ENCODE measurements around the gene GPER1. TPM values are rescaled to one million over a fixed set of nuclear protein-coding genes. Genes with fewer than 3 reads are reported as not detected.

GPER1 gene
- total and polyA plus RNA-seq, 2 experiments from 2014 or later, result 3.4 to 5.2 TPM

GRCh38 chr7:1063361-1063760, 24.6 kb upstream of the GPER1 start:
- H3K27ac ChIP-seq, result no peak overlapping the region
- DNase-seq (ENCODE audit: low read depth in 1 of 2, low spot score in 1 of 2), result no peak
- no peak for TF ChIP-seq CTCF (IDR thresholded peaks at IDR 0.05; ENCODE audit: low read depth, low read length)
- no peaks in the 10 kb centered on the region for H3K27me3 ChIP-seq
- no peak overlapping the region for H3K4me3 ChIP-seq
- H3K4me1 ChIP-seq (ENCODE audit: low read depth), result peaks cover 11% of the 10 kb centered on the region
- H3K9me3 ChIP-seq (ENCODE audit: low read depth), result no peaks in the 10 kb centered on the region
- no peaks in the 10 kb centered on the region for H3K36me3 ChIP-seq

- H3K27ac ChIP-seq, result no peak overlapping the region
- no peak overlapping the region for H3K4me3 ChIP-seq
- H3K27me3 ChIP-seq, result no peaks in the 10 kb centered on the region
- no peaks in the 10 kb centered on the region for H3K9me3 ChIP-seq (ENCODE audit: low read depth)
- no peak for DNase-seq (ENCODE audit: low read depth in 1 of 2, low spot score in 1 of 2)
- TF ChIP-seq CTCF (IDR thresholded peaks at IDR 0.05; ENCODE audit: low read depth, low read length), result no peak
- no peaks in the 10 kb centered on the region for H3K36me3 ChIP-seq
- H3K4me1 ChIP-seq (ENCODE audit: low read depth), result peaks cover 11% of the 10 kb centered on the region
Observed at GRCh38 chr7:1064581-1064980, 23.3 kb upstream of the GPER1 start.

- no peaks in the 10 kb centered on the region for H3K27me3 ChIP-seq
- no peak for TF ChIP-seq CTCF (IDR thresholded peaks at IDR 0.05; ENCODE audit: low read depth, low read length)
- no peak for DNase-seq (ENCODE audit: low read depth in 1 of 2, low spot score in 1 of 2)
Observed at GRCh38 chr7:1065263-1065584, 22.7 kb upstream of the GPER1 start.

GRCh38 chr7:1065585-1066241, 22.2 kb upstream of the GPER1 start:
- DNase-seq (ENCODE audit: low read depth in 1 of 2, low spot score in 1 of 2), result peak; percentile 83 to 91
- H3K27me3 ChIP-seq, result no peaks in the 10 kb centered on the region
- H3K27ac ChIP-seq, result no peak overlapping the region
- H3K9me3 ChIP-seq (ENCODE audit: low read depth), result no peaks in the 10 kb centered on the region
- no peak overlapping the region for H3K4me3 ChIP-seq
- H3K36me3 ChIP-seq, result no peaks in the 10 kb centered on the region
- peaks cover 3% of the 10 kb centered on the region for H3K4me1 ChIP-seq (ENCODE audit: low read depth)
- peak; percentile 86 for TF ChIP-seq CTCF (IDR thresholded peaks at IDR 0.05; ENCODE audit: low read depth, low read length)

More at GRCh38 chr7:1065263-1065584, 22.7 kb upstream of the GPER1 start:
- H3K27ac ChIP-seq, result no peak overlapping the region
- H3K9me3 ChIP-seq (ENCODE audit: low read depth), result no peaks in the 10 kb centered on the region
- H3K4me3 ChIP-seq, result no peak overlapping the region
- peaks cover 8% of the 10 kb centered on the region for H3K4me1 ChIP-seq (ENCODE audit: low read depth)
- no peaks in the 10 kb centered on the region for H3K36me3 ChIP-seq

- Histone ChIP-seq H3K4me1 (ENCODE audit: low read depth) (no peaks in the 10 kb centered on the region), H3K27ac (no peak overlapping the region), H3K4me3 (no peak overlapping the region), H3K9me3 (ENCODE audit: low read depth) (no peaks in the 10 kb centered on the region), H3K36me3 (no peaks in the 10 kb centered on the region), H3K27me3 (no peaks in the 10 kb centered on the region)
- TF ChIP-seq CTCF (IDR thresholded peaks at IDR 0.05; ENCODE audit: low read depth, low read length), result no peak
- no peak for DNase-seq (ENCODE audit: low read depth in 1 of 2, low spot score in 1 of 2)
Observed at GRCh38 chr7:1066242-1066588, 21.7 kb upstream of the GPER1 start.

Data from cardiac muscle cell (in vitro differentiated cells and primary cell).